HepG2 (cell line): Measurements from ENCODE around the gene AXIN1. TPM values are rescaled to one million over a fixed set of nuclear protein-coding genes. Genes with fewer than 3 reads are reported as not detected.

Experiments used
- AKAP8 ChIP-seq: sonication (generic); formaldehyde crosslinking; IDR thresholded peaks from 2 replicates; pipeline ENCODE4 v1.5.1; 2020; ENCODE audit warnings: mild to moderate bottlenecking, missing genetic modification reagents
- ASH2L ChIP-seq: fragments of 300-600, 200-600 bp; sonication (generic); IDR thresholded peaks from 2 replicates; pipeline ENCODE4 v1.7.0; 2017; ENCODE audit warnings: low read depth, mild to moderate bottlenecking, moderate library complexity, mixed read lengths, low read length; ENCODE audit not compliant: insufficient read length
- ATF5 ChIP-seq: sonication (generic); formaldehyde crosslinking; IDR thresholded peaks from 2 replicates; pipeline ENCODE4 v1.4.0; 2020; ENCODE audit warnings: mild to moderate bottlenecking, low read depth, missing genetic modification reagents
- ELF3 ChIP-seq: IDR thresholded peaks from 2 replicates; pipeline ENCODE4 v1.6.1; 2016; ENCODE audit warnings: missing genetic modification reagents, missing compliant biosample characterization
- FOXK2 ChIP-seq: fragments of 450-650 bp; IDR thresholded peaks from 2 replicates; pipeline ENCODE4 v1.6.1; 2016
- GABPB1 ChIP-seq: IDR thresholded peaks from 2 replicates; pipeline ENCODE4 v1.6.1; 2016; ENCODE audit warnings: mild to moderate bottlenecking, missing genetic modification reagents, moderate library complexity, missing compliant biosample characterization
- IKZF5 ChIP-seq: IDR thresholded peaks from 2 replicates; pipeline ENCODE4 v1.6.1; 2018; ENCODE audit warnings: missing genetic modification reagents, mild to moderate bottlenecking, missing compliant biosample characterization
- KDM2A ChIP-seq: sonication (generic); formaldehyde crosslinking; IDR thresholded peaks from 2 replicates; pipeline ENCODE4 v1.4.0; 2020; ENCODE audit warnings: low read depth, missing genetic modification reagents, borderline replicate concordance
- KLF13 ChIP-seq: sonication (generic); formaldehyde crosslinking; IDR thresholded peaks from 2 replicates; pipeline ENCODE4 v1.4.0; 2020; ENCODE audit warnings: mild to moderate bottlenecking, missing genetic modification reagents
- MEF2D ChIP-seq: sonication (generic); formaldehyde crosslinking; IDR thresholded peaks from 2 replicates; pipeline ENCODE4 v1.5.1; 2020; ENCODE audit warnings: mild to moderate bottlenecking, missing genetic modification reagents
- NR3C1 ChIP-seq: sonication (generic); formaldehyde crosslinking; IDR thresholded peaks from 2 replicates; pipeline ENCODE4 v1.4.0; 2020; ENCODE audit warnings: missing genetic modification reagents
- PCBP1 ChIP-seq: fragments of 200-400 bp; formaldehyde crosslinking; IDR thresholded peaks from 2 replicates; pipeline ENCODE4 v1.6.1; 2017; ENCODE audit warnings: mild to moderate bottlenecking, low read depth, low read length, borderline replicate concordance
- RFX3 ChIP-seq: IDR thresholded peaks from 2 replicates; pipeline ENCODE4 v1.6.1; 2016; ENCODE audit warnings: missing biosample characterization, missing genetic modification reagents
- SIN3A ChIP-seq: IDR thresholded peaks from 2 replicates; pipeline ENCODE4 v1.6.1; 2011; ENCODE audit warnings: low read depth, mild to moderate bottlenecking, control low read depth, low read length, borderline replicate concordance
- SUZ12 ChIP-seq: fragments of 150-350 bp; IDR thresholded peaks from 2 replicates; pipeline ENCODE4 v1.6.1; 2014; ENCODE audit warnings: low read depth, low read length
- TFAP4 ChIP-seq: sonication (generic); IDR thresholded peaks from 2 replicates; pipeline ENCODE4 v1.6.1; 2016; ENCODE audit warnings: low read depth, borderline replicate concordance
- ZBTB7A ChIP-seq: sonication (generic); formaldehyde crosslinking; IDR thresholded peaks from 2 replicates; pipeline ENCODE4 v1.8.0; 2022; ENCODE audit warnings: mild to moderate bottlenecking, missing genetic modification reagents
- ZFP82 ChIP-seq: sonication (generic); formaldehyde crosslinking; IDR thresholded peaks from 2 replicates; pipeline ENCODE4 v1.5.1; 2020; ENCODE audit warnings: mild to moderate bottlenecking, missing genetic modification reagents, borderline replicate concordance
- ZKSCAN8 ChIP-seq: IDR thresholded peaks from 2 replicates; pipeline ENCODE4 v1.6.1; 2016; ENCODE audit warnings: borderline replicate concordance, missing genetic modification reagents, missing compliant biosample characterization
- ZNF20 ChIP-seq: sonication (generic); formaldehyde crosslinking; IDR thresholded peaks from 2 replicates; pipeline ENCODE4 v1.4.0; 2020; ENCODE audit warnings: mild to moderate bottlenecking, moderate library complexity, missing genetic modification reagents
- ZNF253 ChIP-seq: sonication (generic); formaldehyde crosslinking; IDR thresholded peaks from 2 replicates; pipeline ENCODE4 v1.8.0; 2022; ENCODE audit warnings: mild to moderate bottlenecking, missing genetic modification reagents, borderline replicate concordance
- ZNF550 ChIP-seq: sonication (generic); formaldehyde crosslinking; IDR thresholded peaks from 2 replicates; pipeline ENCODE4 v1.4.0; 2020; ENCODE audit warnings: mild to moderate bottlenecking, missing genetic modification reagents, borderline replicate concordance
- ZNF614 ChIP-seq: IDR thresholded peaks from 2 replicates; pipeline ENCODE4 v1.6.1; 2018; ENCODE audit warnings: missing biosample characterization, missing genetic modification reagents, inconsistent platforms, borderline replicate concordance
- ZNF740 ChIP-seq: sonication (generic); formaldehyde crosslinking; IDR thresholded peaks from 2 replicates; pipeline ENCODE4 v1.4.0; 2020; ENCODE audit warnings: missing genetic modification reagents
- ZNF768 ChIP-seq: sonication (generic); formaldehyde crosslinking; IDR thresholded peaks from 2 replicates; pipeline ENCODE4 v1.4.0; 2020; ENCODE audit warnings: missing genetic modification reagents
- ZNF792 ChIP-seq: IDR thresholded peaks from 2 replicates; pipeline ENCODE4 v1.6.1; 2016
- polyA plus RNA-seq, 8 experiments: library from polyadenylated mRNA; depleted of rRNA in 3 of 8; stranded (reverse) in 7 of 8; unstranded in 1 of 8; fragments of >200 nt; fragmentation: Illumina TruSeq in 4 of 8; extraction: Trizol in 4 of 8; gene quantifications; 2 replicates each; pipeline versions ENCODE4 v1.2.1 to v1.2.3, GENCODE V29; 2011 to 2016; ENCODE audit warnings: low read depth in 4 of 8, missing spikeins in 1 of 8, mixed read lengths in 1 of 8; ENCODE audit not compliant: insufficient read depth in 1 of 8
- total RNA-seq, 5 experiments: library from RNA; depleted of rRNA; stranded (reverse); fragments of >200 nt; fragmentation: Illumina TruSeq; extraction: Trizol; gene quantifications; 2 replicates each; pipeline ENCODE4 v1.2.3, GENCODE V29; 2016; ENCODE audit warnings: low read depth in 1 of 5
- TF ChIP-seq, protein P1 (sequence below): sonication (generic); formaldehyde crosslinking; IDR thresholded peaks from 2 replicates; pipeline ENCODE4 v1.4.0; 2020; ENCODE audit warnings: missing genetic modification reagents, borderline replicate concordance

AXIN1 gene
- total and polyA plus RNA-seq, 2 of the 13 experiments (the other 11 are each of a cell fraction or from before 2014, with no cell fraction given), result 24.0 to 26.0 TPM

DNA sequence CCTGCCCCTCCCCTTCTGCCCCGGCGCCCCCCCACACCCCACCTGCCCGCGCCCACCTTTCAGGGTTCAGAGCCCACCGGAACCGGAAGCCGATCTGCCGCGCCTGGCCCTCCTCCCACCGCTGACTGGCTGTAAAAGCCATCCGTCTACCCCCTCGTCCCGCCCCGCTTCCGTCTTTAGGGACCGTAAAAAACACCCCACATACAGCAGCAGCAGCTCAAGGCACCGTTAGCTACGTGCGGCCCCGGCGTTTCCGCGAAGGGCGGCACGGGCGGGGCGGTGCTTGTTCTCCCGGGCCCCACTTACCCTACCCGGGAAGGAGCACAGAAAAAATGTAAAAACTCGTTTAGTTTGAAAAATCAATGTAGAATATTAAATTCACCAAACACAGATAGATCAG, 17.9 kb upstream of the AXIN1 start, which contains the start of gene MRPL28 (continued):
- TF ChIP-seq ZNF740 (0 out of 2 replicates have a peak, but pooled peaks have one; percentile 31), ELF3 (CRISPR knock-in tag) (peak; percentile 77), ASH2L (no peak), KLF13 (CRISPR knock-in tag) (no peak), FOXK2 (no peak), KDM2A (CRISPR knock-in tag) (peak; percentile 99), ZNF614 (CRISPR knock-in tag) (0 out of 2 replicates have a peak, but pooled peaks have one; percentile 38), SIN3A (no peak), ZKSCAN8 (peak; percentile 50; the same call in 1 of the 2 replicates), ZNF550 (no peak), ZNF768 (CRISPR knock-in tag) (no peak), ZFP82 (CRISPR knock-in tag) (no peak), SUZ12 (no peak), ZNF792 (CRISPR knock-in tag) (no peak), GABPB1 (peak; percentile 93), MEF2D (0 out of 2 replicates have a peak, but pooled peaks have one; percentile 12), ZNF20 (CRISPR knock-in tag) (no peak), AKAP8 (CRISPR knock-in tag) (peak; percentile 96), RFX3 (no peak), NR3C1 (CRISPR knock-in tag) (no peak), ZNF253 (CRISPR knock-in tag) (no peak), ATF5 (CRISPR knock-in tag) (no peak), PCBP1 (peak; percentile 73; the same call in 1 of the 2 replicates), TFAP4 (peak; percentile 25; the same call in 1 of the 2 replicates), ZBTB7A (CRISPR knock-in tag) (peak; percentile 63; the same call in 1 of the 2 replicates), IKZF5 (peak; percentile 22; the same call in 1 of the 2 replicates)
- TF ChIP-seq, protein P1, sequence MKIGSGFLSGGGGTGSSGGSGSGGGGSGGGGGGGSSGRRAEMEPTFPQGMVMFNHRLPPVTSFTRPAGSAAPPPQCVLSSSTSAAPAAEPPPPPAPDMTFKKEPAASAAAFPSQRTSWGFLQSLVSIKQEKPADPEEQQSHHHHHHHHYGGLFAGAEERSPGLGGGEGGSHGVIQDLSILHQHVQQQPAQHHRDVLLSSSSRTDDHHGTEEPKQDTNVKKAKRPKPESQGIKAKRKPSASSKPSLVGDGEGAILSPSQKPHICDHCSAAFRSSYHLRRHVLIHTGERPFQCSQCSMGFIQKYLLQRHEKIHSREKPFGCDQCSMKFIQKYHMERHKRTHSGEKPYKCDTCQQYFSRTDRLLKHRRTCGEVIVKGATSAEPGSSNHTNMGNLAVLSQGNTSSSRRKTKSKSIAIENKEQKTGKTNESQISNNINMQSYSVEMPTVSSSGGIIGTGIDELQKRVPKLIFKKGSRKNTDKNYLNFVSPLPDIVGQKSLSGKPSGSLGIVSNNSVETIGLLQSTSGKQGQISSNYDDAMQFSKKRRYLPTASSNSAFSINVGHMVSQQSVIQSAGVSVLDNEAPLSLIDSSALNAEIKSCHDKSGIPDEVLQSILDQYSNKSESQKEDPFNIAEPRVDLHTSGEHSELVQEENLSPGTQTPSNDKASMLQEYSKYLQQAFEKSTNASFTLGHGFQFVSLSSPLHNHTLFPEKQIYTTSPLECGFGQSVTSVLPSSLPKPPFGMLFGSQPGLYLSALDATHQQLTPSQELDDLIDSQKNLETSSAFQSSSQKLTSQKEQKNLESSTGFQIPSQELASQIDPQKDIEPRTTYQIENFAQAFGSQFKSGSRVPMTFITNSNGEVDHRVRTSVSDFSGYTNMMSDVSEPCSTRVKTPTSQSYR (CRISPR knock-in tag), result peak; percentile 16; the same call in 1 of the 2 replicates
